Iris pigment epithelial cell (primary cell): ENCODE data around the gene ZC3H8.

Source experiments
- DNase-seq: peaks from one replicate; pipeline ENCODE4 v3.0.0-alpha.2; 2011; ENCODE audit warnings: low read depth

The ZC3H8 gene

DNA sequence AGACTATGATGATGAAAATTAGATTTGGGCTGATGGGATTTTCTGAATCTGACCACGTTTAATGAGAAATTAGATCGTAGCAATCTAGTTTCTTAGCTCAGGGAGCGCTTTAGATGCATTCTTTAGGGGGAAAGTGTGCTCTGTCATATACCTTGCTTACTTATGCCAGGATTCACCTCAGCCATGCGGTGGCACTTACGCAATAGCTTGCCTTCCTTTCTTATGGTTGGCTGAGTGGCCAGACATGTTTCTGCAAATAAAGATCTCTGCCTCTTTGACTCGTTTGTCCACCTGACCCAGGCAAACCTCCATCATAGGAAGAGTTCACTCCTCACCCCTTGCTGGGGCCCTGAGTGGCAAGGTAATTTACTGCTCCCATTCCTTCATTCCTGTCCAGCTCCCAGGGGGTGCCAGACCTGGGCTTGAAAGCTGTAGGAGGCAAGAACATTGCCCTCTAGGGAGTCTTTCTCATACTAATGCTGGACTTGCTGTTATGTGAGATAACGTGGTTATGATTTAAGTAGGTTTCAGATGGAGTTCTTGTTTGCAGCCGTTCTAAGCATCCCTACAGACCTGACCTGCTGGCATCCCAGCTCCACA, 59.6 kb downstream of the ZC3H8 start:
- DNase-seq: no peak

DNA sequence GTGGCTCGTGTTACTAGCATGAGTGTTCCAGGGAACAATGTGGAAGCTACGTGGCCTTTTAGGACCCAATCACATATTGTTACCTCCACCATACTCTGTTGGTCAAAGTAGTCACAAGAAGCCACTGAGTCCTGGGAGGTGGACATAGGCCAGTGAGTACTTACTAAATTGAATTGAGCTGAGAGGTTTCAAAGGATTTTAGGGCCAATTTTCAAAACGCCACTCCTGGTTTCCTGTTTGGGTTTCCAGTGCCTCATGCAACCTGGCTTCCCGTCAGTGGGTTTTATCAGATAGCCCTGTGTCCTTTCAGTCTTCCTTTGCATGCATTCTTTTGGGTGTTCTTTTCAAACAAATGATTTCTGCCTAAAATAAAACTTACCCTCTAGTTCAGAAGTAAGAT, 60.4 kb downstream of the ZC3H8 start:
- no peak for DNase-seq

DNA sequence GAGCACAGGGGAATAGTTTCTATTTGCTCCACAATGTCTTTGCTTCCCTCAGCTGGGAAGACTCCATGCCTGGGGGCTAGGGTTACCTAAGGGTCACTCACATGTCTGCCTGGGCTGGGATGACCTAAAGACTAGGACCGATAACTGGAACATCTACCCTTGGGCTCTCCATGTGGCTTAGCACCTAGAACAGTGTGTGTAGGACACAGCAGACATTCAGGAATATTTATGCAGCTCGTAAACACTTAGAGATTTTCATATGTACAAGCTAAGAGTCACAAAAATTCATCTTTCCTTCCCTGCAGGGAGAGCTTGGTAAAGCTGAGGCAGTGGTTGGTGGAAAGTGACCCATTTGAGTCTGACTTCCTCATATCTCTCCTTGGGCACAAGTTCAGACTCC, 60.8 kb downstream of the ZC3H8 start:
- no peak for DNase-seq

DNA sequence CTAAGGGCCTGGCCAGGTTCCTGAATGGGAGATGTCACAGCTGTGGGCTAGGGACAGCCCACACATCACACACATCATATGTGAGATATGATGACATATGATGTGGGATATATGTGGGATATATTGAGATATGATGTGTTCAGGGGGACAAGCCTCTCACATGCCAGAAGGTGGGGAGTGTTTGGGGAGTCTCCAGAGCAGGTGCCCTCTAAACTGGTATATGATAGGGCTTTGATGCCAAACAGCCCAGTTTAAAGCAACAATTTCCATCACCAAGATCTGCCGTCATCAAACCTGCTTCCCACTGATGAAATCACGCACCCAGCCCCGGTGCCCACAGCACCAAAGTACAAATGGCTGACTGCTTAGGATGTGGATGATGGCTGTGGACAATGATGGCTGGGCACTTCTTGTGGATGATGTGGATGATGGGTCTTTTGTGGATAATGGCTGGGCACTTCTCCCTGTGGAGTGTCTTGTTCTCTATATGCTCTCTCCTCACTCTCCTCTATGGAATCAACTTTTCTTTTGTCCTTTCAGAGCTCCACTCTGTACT, 65.8 kb downstream of the ZC3H8 start:
- no peak for DNase-seq

DNA sequence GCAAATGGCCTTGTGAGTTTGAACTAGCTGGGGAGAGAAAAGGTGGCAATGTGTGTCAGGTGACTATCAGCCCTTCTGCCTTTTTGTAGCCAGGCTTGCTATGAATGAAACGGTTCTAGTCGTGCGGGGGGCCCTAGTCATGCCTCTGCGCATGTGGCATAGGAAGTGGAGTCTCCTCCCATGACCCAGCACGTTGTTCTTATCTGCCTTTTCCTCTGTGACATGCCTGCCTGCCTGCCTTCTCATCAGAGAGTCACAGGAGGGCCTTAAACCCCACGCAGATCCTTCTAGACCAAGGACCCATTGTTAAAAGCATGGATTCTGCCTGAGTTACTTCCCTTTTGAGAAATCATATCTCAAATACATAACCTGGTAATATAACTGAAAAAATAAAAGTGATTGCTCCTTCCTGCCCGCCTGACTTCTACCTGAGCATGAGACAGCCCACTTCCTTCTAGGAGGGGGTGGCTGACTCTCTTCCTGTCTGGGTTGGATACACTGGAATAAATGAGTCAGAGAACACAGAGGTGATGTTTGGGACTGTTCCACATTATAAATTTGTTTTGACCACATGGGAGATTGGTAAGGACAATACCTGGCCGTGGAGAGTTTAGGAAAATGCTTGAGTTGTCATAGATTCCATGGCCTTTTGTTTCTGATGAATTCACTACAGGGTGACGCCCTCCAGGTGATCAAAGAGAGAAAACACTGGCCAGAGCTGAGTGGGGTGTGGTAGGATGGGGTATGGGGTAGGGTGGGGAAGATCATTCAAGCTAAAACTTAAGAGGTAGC, 66.8 kb downstream of the ZC3H8 start:
- DNase-seq: peak; percentile 34

DNA sequence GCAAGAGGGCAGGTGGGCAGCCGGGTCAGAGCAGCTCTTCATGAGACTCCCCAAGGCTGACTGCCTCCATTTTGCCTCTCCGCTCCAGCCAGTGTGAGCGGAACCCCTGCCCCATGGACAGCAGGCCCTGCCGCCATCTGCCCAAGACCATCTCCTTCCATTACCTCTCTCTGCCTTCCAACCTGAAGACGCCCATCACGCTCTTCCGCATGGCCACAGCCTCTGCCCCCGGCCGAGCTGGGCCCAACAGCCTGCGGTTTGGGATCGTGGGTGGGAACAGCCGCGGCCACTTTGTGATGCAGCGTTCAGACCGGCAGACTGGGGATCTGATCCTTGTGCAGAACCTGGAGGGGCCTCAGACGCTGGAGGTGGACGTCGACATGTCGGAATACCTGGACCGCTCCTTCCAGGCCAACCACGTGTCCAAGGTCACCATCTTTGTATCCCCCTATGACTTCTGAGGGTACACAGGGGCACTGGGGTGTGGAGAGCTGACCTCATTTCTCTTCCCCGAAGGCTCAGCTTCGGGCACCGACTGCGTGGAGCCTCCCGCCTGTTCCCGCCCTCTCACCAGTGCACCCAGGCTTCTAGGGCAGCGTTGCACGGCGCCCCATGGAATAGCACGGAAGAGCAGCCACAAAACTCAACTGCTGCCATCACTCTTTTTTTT, 67.7 kb downstream of the ZC3H8 start:
- DNase-seq: no peak

DNA sequence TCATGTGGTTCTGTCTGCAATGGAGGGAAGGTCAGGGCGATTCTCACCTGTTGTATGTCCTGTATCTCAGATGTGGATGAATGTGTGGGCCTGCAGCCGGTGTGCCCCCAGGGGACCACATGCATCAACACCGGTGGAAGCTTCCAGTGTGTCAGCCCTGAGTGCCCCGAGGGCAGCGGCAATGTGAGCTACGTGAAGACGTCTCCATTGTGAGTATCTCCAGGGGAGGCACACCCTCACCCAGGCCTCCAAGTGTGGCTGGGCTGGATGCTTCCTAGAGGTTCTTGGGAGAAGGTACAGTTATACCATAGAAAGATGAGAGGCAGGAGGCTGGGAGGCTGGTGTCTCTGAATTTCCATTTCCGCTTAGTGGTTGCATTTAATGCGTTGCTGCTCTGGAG, 69.7 kb downstream of the ZC3H8 start:
- DNase-seq: no peak

DNA sequence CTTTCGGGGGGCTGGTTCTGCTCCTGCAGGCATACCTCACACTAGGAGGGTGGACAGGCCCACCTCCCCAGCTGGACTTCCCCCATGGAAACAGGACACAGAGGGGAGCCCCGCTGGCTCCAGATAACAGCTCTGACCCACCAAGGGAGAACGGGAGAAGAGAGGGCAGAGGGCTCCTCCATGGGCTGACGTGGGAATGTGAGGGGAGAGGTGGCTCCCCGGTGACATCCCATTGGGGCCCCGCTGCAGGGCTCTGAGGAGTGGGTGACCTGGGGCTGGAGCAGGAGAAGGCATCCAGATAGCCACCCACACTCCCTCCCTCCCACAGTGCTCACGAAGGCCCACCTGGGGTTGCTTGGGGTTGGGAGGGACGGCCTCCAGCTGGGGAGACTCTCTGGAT, 70.7 kb downstream of the ZC3H8 start:
- no peak for DNase-seq

DNA sequence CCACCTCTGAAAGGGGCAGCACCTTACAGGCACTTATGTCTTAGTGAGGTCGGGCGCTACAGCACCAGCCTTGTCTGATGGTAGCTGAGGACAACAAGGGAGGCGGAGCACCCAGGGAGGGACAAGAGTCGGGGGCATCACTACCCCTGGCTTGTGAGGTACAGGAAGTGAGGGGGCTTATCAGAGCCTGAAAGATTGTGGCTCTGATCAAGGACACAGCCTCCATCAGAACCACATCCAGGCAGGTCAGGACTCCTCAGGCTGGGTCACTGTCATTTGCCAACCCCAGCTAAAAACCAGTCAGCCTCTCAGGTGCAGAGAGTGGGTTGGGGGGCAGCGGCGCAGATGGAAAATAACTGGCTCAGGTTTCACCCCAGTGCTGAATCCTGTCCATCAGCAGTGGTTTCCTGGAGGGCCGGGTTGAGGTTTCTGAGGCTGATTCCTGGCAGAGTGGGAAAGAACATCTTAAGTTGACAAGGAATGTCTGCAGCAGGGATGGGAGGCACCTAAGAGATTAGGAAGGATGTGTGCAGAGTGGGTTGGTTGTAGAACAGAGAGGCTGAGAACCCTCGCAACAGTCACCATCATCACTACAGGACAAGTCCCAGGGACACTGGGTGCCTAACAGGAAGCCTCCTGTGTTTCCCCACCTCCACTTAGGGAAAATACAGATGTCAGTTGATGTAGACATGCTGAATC, 71.4 kb downstream of the ZC3H8 start:
- peak; percentile 25 for DNase-seq

DNA sequence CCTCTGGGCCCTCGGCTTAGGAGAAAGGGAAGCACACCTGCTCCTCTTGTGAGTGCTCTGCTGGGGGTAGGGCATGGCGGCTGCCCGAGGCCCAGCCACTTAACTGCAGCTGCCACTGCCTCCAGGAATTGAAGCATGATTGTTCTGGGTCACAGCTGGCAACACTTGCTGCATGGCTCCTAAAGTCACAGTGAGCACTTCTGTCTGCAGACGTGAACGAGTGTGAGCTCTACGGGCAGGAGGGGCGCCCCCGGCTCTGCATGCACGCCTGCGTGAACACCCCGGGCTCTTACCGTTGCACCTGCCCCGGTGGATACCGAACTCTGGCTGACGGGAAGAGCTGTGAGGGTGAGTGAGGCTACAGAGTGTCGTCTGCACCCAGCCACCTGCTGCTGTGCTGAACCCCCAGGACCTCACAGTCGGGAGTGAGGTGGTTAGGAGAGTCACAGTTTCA, 72.2 kb downstream of the ZC3H8 start:
- DNase-seq: no peak

DNA sequence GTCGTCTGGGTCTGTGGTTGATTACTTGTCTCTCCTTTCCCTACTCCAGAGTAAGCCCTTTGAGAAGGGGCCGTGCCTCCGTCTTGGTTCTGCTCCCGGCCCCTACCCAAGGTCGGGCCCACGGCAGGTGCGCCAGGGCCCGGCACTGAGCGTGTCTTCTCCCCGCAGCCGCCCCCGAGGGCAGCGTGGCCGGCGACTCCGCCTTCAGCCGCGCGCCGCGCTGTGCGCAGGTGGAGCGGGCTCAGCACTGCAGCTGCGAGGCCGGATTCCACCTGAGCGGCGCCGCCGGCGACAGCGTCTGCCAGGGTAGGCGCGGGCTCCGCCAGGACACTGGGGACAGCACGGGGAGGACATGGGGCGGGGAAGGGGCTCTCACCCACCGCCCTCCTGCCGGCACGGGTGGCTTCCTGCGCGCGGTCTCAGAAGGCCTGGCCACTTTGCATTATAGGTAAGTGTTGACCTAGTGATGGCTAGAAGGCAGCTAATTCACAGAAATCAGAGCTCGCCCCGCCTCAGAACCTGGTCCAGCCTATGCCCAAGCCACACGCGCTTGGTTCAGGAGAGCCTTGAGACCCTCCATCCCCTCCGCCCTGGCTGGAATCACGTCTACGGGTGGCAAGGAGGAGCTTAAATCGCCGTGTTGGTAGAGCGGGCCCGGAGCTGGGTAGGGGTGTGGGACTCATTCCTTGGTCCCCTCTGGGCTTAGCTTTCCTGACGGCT, 73.1 kb downstream of the ZC3H8 start:
- no peak for DNase-seq

DNA sequence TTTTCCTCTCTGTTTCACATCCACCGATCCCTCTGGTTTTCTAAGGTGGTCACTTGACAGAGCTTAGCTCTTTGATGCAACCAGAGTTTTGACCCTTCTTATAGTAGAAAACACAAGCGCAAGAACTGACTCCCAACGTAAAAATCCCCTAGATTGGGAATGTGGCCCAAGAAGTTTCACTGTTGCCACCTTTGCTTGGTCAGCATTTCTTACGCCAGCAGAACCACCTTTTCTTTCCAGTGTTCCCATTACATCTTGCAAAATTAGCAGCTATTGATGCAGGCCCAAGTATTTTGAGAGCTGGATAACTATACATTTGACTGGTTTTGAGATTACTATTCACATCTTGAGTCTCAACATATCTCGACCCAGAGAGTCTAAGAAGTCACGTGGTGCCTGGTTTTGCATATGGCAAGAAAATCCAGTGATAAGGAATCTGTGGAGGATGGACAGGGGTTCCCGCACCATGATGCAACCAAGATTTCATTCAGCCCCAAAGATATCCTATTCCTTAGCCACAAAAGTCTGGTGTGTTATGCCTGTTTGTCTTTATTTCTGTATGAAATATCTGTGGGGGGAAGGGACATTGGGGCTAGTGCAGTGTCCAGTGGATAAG, 78.8 kb downstream of the ZC3H8 start:
- no peak for DNase-seq

DNA sequence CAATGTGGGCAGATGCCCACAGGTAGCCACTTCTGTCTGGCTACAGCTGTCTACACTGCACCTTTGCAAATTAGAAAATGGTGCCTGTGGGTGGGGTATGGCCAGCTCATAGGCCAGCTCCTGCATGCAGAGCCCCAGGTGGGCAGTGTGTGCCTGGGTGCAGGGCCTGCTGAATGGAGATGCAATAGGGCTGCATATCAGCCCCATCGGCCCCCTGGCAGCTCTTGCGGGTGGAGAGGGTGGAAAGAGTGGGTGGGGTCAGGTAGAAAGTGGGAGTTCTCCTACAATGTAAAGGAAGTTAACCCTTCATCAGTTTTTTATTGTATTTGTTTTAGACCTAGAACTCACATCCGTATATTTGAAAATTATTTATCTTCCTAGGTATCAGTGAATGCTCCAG, 79.5 kb downstream of the ZC3H8 start:
- DNase-seq: no peak

DNA sequence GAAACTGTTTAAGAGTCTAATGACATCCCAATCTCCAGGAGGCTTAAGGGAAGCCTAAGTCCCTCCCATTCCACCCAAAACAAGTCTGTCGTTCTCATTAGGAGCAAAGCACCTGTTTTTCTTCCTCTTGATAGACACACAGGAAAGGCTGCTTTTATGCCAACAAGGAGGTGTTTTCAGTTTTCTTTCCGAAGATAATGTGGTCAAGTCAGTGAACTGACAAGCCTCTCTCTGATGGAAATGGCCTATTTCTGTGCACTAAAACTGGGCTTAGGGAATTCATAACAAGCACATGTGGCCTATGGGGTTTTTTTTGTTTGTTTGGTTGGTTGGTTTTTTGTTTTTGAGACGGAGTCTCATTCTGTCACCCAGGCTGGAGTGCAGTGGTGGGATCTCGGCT, 80.5 kb downstream of the ZC3H8 start:
- no peak for DNase-seq

DNA sequence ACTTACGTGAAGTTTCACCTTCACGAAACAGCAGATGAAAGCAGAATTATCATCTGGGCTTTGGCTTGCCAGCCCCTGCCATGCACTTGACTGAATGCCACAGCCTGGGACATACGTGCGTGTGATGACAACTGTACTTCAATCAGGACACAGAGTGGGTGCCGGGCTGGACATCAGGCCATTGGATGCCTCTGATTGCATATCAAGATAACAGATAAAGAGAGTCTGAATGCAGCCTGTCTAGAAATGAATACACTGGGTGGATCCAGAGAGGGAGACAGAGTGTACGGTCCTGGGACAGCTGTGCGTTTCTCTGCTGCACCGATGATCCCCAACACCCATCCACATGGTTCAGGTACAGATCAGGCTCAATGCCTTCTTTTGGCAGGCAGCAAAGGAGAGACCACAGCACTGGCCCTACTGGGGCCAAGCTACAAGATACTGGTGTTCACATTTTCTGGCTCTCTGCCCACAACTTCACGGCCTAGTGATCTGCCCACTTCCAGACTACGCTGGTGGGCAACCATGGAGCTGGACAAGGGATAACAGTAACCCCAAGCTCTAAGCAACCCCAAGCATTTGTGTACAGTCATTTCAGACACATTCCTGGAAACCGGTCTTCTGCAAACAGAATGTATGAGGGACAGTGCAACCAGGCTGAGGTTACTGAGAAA, 81.1 kb downstream of the ZC3H8 start:
- no peak for DNase-seq

DNA sequence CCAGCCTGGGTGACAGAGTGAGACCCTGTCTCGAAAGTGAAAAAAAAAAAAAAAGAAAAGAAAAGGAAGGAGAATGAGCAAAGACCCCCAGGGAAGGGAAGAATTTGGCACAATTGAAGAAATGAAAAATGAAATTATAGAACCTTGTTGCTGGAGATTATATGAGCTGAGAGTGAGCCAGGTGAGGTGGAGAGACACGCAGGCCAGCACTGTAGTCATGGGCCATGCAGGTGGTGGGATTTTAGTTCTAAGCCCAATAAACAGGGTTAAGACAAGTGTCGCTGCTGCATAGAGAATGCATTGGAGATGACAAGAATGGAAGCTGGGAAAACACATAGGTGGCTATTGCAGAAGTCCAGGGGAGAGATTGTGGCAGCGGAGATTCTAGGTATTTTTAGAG, 84.3 kb downstream of the ZC3H8 start:
- no peak for DNase-seq

DNA sequence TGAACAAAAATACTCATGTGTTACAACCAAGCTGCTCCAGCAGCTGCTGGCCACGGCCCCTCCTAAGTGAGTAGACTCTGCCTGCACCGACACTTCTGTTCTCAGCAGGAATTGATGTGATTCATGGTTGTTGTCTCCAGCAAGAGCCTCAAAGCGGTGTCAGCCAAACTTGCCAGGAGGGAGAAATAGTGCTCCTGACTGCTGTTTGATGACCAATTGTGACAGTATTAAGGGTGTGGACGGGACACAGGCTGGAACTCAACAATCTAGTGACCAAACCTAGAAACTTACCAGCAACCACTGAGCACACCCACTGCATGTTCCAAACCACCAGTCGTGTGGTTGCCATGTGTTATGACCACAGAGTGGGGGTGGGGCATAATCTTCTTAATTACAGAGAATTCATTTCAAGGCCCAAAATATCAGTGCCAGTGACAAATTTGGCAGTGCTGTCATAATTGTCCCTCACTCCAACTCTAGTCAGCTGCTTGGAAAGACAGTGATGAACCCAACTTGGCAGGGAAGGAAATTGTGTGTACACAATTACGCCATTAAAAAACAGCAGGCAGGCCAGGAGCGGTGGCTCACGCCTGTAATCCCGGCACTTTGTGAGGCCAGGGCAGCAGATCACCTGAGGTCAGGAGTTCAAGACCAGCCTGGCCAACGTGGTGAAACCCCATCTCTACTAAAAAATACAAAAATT, 86.3 kb downstream of the ZC3H8 start:
- DNase-seq: no peak

DNA sequence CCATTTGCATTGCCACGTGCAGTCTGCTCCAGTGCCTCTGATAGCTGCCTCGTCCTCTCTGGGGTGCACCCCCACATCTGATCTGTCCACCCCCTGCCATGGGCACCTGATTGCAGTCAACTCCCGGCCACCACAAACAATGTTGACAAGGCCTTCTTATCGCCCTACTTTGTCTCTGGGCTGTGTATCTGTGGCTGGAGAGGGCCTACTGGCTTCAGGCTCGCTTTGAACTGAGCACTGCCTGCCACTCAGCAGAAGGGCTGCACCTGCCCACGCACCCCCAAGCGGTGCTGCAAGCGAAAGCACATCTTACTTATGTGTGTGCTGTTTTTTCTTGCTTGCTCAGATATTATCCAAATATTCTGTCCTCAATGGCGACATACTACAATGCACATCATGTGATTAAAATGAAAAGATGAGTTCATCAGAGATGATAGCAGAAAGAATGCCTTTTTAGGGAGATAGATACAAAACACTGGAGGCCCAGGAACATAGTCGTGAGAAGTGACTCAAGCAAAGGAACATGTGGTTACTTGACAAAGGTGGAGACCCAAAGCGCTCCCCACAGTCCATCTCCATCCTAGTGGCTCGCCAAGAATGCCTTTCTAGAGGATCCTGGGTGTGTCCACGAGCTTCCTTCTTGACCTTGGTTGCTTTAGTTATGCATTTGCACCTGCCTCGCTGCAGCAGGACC, 87.9 kb downstream of the ZC3H8 start:
- no peak for DNase-seq

DNA sequence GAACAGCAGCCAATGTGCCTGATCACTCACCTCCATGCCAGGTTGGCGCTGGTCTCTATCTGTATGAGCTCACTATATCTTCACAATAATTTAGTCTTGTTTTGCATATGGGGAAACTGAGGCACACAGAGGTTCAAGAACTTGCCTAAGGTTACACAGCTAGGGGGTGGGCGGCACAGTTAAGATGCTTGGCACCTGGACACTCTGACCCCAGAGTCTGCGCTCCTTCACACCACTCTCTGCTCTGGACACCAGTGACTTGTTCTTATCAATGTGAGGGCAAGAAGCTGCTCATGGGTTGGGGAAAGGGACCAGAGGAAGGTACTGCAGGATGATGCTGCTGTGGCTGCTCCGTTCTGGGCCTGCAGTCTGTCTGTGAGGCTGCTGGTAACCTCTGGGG, 89.5 kb downstream of the ZC3H8 start:
- DNase-seq: no peak
